ENCODE data around the gene ENTPD8. TPM values are rescaled to one million over a fixed set of nuclear protein-coding genes. Genes with fewer than 3 reads are reported as not detected.

Gene ENTPD8
- polyA plus RNA-seq, 3 donors = not detected

DNA sequence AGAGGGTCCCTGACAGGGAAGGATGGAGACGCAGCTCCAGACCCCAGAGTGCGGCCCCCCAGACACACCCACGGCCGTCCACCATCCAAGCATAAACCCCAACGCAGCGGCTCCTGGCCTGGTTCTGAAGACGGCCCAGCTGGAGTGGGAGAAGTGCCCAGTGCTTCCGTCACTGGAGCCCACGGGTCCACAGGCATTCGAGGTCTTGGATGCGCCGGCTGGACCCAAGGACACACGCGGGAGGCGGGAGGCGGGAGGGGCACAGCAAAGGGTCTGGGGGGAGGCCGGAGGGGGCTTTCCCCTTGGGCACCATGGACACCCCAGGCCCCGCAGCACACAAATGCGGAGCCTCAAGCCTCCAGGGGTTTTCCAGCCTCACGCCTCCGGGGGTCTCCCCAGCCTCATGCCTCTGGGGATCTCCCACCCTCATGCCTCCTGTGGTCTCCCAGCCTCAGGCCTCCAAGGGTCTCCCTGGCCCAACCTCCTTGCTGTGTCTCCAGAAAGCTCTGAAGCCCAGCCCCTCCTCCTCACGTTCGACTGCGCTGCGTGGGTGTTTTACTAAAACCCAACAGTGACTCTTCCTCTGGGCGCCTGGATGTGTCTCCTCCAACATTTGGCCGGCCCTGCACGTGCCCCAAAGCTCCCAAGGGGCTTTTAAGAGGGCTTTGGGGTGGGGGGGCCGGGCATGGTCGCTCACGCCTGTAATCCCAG, 33.4 kb downstream of the ENTPD8 start:
- intact Hi-C loops (cut with micrococcal nuclease) = loop anchor here (2.0 to 5.0 kb wide), 3 partner anchors 80 to 113 kb away; no protein-coding TSS in a partner anchor
- H3K9ac ChIP-seq (ENCODE audit: insufficient read depth, low read length, poor library complexity, severe bottlenecking) = no peak overlapping the region

DNA sequence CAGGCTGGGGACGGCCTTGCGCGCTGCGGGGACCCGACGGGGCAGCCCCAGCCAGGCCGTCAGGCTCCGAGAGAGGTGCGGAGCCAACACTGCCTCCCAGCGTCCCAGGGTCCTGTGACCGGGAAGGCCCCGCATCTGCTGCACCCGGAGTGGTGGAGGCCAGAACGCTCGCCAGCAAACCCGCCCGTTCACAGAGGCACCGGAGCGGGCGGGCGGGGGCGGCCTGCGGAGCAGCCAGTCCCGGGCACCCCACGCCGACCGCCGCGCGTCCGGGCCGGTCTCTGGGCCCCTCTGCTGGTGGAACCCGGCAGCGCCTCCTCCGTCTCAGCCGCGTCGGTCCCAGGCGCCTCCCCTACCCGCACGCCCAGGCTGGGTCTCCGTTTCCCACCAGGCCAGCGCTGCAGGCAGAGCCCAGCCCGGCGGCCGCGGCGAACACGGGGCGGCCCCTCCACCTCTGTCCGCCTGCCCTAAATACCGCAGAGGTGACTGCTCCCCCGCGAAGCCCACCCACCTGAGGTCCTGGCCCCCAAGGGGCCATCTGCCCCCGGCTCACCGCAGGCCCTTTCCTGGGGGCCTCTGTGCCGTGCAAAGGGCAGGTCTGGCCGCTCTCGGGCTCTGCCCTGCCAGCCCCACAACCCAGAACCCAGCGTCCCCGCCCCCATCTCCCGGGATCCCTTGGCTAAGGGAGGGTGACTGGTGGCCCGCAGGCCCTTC, 34.1 kb downstream of the ENTPD8 start:
- Mint-ChIP-seq H3K4me1 (peaks cover 11% of the 10 kb centered on the region), H3K4me3 (peak overlapping the region in 1 of 2 donors; percentile 30), H3K9me3 (peaks cover 6 to 16% (median 15%) of the 10 kb centered on the region in 7 donors), H3K27me3 (ENCODE audit: low read depth in 3 of 3) (peaks cover 28 to 57% (median 35%) of the 10 kb centered on the region in 3 donors), H3K36me3 (peaks cover 13 to 14% of the 10 kb centered on the region in 2 donors), H3K27ac (no peak overlapping the region)
- TF ChIP-seq, protein P1, sequence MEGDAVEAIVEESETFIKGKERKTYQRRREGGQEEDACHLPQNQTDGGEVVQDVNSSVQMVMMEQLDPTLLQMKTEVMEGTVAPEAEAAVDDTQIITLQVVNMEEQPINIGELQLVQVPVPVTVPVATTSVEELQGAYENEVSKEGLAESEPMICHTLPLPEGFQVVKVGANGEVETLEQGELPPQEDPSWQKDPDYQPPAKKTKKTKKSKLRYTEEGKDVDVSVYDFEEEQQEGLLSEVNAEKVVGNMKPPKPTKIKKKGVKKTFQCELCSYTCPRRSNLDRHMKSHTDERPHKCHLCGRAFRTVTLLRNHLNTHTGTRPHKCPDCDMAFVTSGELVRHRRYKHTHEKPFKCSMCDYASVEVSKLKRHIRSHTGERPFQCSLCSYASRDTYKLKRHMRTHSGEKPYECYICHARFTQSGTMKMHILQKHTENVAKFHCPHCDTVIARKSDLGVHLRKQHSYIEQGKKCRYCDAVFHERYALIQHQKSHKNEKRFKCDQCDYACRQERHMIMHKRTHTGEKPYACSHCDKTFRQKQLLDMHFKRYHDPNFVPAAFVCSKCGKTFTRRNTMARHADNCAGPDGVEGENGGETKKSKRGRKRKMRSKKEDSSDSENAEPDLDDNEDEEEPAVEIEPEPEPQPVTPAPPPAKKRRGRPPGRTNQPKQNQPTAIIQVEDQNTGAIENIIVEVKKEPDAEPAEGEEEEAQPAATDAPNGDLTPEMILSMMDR (IDR thresholded peaks at IDR 0.05) = peak; percentile 76
- intact Hi-C loops (cut with micrococcal nuclease) = loop anchor here (2.0 to 5.0 kb wide), 3 partner anchors 80 to 112 kb away; no protein-coding TSS in a partner anchor
- H3K27ac ChIP-seq (ENCODE audit: low read depth in 1 of 2, low read length in 2 of 2) = no peak overlapping the region
- H3K4me2 ChIP-seq (replicated peaks; ENCODE audit: extremely low read depth, low read length, poor library complexity, severe bottlenecking) = no peak overlapping the region
- H4K20me1 ChIP-seq (ENCODE audit: insufficient read depth, low read length) = peaks cover 40% of the 10 kb centered on the region
- peaks cover 9 to 15% of the 10 kb centered on the region in 2 donors for H3K9me3 ChIP-seq (replicated peaks in 1 of 2; ENCODE audit: control insufficient read depth in 1 of 2, insufficient read depth in 1 of 2, low read length in 2 of 2)
- no peak overlapping the region for H3K9ac ChIP-seq (ENCODE audit: insufficient read depth, low read length, poor library complexity, severe bottlenecking)
- H3K79me2 ChIP-seq (ENCODE audit: insufficient read depth, low read length) = no peaks in the 10 kb centered on the region
- peaks cover 13% of the 10 kb centered on the region in 2 donors for H3K4me1 ChIP-seq (ENCODE audit: control insufficient read depth in 1 of 2, insufficient read depth in 2 of 2, low read length in 2 of 2)
- H3K36me3 ChIP-seq (replicated peaks in 1 of 2; ENCODE audit: control insufficient read depth in 1 of 2, insufficient read depth in 2 of 2, low read length in 2 of 2) = no peaks in the 10 kb centered on the region
- peaks cover 9 to 34% of the 10 kb centered on the region in 2 donors for H3K27me3 ChIP-seq (ENCODE audit: control insufficient read depth in 2 of 2, insufficient read depth in 2 of 2, low read length in 2 of 2)
- H2AFZ ChIP-seq (ENCODE audit: insufficient read depth, low read depth, low read length, poor library complexity, severe bottlenecking) = no peak overlapping the region
- no peak overlapping the region for H3K4me3 ChIP-seq (replicated peaks in 1 of 3; ENCODE audit: low read depth in 2 of 3, low read length in 3 of 3)
- DNase-seq = peak in 2 of 3 donors; percentile 43 to 66
- 5% methylated on average over 63 of the region's 63 CpGs for WGBS (ENCODE audit: insufficient coverage)

More for the DNA sequence above, 33.4 kb downstream of the ENTPD8 start:
- no peak overlapping the region for H3K27ac ChIP-seq (ENCODE audit: low read depth in 1 of 2, low read length in 2 of 2)
- peaks cover 0 to 9% (median 8%) of the 10 kb centered on the region in 7 donors for H3K9me3 Mint-ChIP-seq
- WGBS (ENCODE audit: insufficient coverage) = 82% methylated on average over 21 of the region's 31 CpGs
- DNase-seq = no peak
- peak overlapping the region in 1 of 2 donors; percentile 30 for H3K4me3 Mint-ChIP-seq
- H2AFZ ChIP-seq (ENCODE audit: insufficient read depth, low read depth, low read length, poor library complexity, severe bottlenecking) = no peak overlapping the region
- peaks cover 27 to 63% (median 42%) of the 10 kb centered on the region in 3 donors for H3K27me3 Mint-ChIP-seq (ENCODE audit: low read depth in 3 of 3)
- peaks cover 47% of the 10 kb centered on the region for H4K20me1 ChIP-seq (ENCODE audit: insufficient read depth, low read length)
- TF ChIP-seq, protein P1 (IDR thresholded peaks at IDR 0.05) = no peak
- peaks cover 10% of the 10 kb centered on the region for H3K4me1 Mint-ChIP-seq
- peaks cover 13 to 14% of the 10 kb centered on the region in 2 donors for H3K4me1 ChIP-seq (ENCODE audit: control insufficient read depth in 1 of 2, insufficient read depth in 2 of 2, low read length in 2 of 2)
- peaks cover 1% of the 10 kb centered on the region for H3K79me2 ChIP-seq (ENCODE audit: insufficient read depth, low read length)
- H3K36me3 Mint-ChIP-seq = peaks cover 6 to 7% of the 10 kb centered on the region in 2 donors
- peaks cover 3 to 10% of the 10 kb centered on the region in 2 donors for H3K9me3 ChIP-seq (replicated peaks in 1 of 2; ENCODE audit: control insufficient read depth in 1 of 2, insufficient read depth in 1 of 2, low read length in 2 of 2)
- H3K27me3 ChIP-seq (ENCODE audit: control insufficient read depth in 2 of 2, insufficient read depth in 2 of 2, low read length in 2 of 2) = peaks cover 9 to 39% of the 10 kb centered on the region in 2 donors
- H3K27ac Mint-ChIP-seq = no peak overlapping the region
- no peaks in the 10 kb centered on the region for H3K36me3 ChIP-seq (replicated peaks in 1 of 2; ENCODE audit: control insufficient read depth in 1 of 2, insufficient read depth in 2 of 2, low read length in 2 of 2)
- no peak overlapping the region for H3K4me3 ChIP-seq (replicated peaks in 1 of 3; ENCODE audit: low read depth in 2 of 3, low read length in 3 of 3)
- H3K4me2 ChIP-seq (replicated peaks; ENCODE audit: extremely low read depth, low read length, poor library complexity, severe bottlenecking) = no peak overlapping the region

All from CD14-positive monocyte (primary cell).